ENCODE measurements around the gene CALR. TPM values are rescaled to one million over a fixed set of nuclear protein-coding genes. Genes with fewer than 3 reads are reported as not detected.
"Not testable (repeated sequence)": the region's sequence is repeated elsewhere in the genome, so short reads cannot be mapped to it uniquely, and the experiment has no call there.

Gene CALR
- polyA plus RNA-seq, 6 donors from 2014 or later, result 97.4 to 189 (median 155) TPM

- H3K36me3 Mint-ChIP-seq, result no peaks in the 10 kb centered on the region
- peaks cover 0 to 12% (median 8%) of the 10 kb centered on the region in 3 donors for H3K27me3 Mint-ChIP-seq
- no peaks in the 10 kb centered on the region for H3K9me3 Mint-ChIP-seq
- DNase-seq (peak; percentile 78), ATAC-seq (ENCODE audit: low read depth in 2 of 2) (peak; percentile 92 to 93)
- H3K4me1 Mint-ChIP-seq, result peaks cover 8 to 12% (median 8%) of the 10 kb centered on the region in 3 donors
- peak overlapping the region; percentile 79 to 99 (median 95) for H3K4me3 Mint-ChIP-seq
- H3K27ac Mint-ChIP-seq, result peak overlapping the region; percentile 31 to 93 (median 87)
Measured at GRCh38 chr19:12965017-12965811, 26.8 kb downstream of the CALR start.

DNA sequence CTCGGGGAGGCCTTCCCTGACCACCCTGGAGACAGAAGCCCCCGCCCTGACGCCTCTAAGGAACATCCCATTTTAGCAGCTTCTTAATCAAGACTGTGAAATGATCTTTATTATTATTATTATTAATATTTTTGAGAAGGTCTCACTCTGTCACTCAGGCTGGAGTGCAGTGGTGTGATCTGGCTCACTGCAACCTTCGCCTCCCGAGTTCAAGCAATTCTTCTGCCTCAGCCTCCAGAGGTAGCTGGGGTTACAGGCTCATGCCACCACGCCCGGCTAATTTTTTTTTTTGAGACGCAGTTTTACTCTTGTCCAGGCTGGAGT is 27.4 kb downstream of the CALR start:
- no peaks in the 10 kb centered on the region for H3K9me3 Mint-ChIP-seq
- peak overlapping the region in 7 of 8 donors; percentile 58 to 96 (median 77) for H3K4me3 Mint-ChIP-seq
- H3K36me3 Mint-ChIP-seq, result no peaks in the 10 kb centered on the region
- ATAC-seq (ENCODE audit: low read depth in 2 of 2) (no peak), DNase-seq (no peak)
- H3K27ac Mint-ChIP-seq, result peak overlapping the region in 3 of 6 donors; percentile 42 to 87 (median 53)
- H3K27me3 Mint-ChIP-seq, result peaks cover 0 to 12% (median 8%) of the 10 kb centered on the region in 3 donors
- H3K4me1 Mint-ChIP-seq, result peaks cover 8 to 12% (median 8%) of the 10 kb centered on the region in 3 donors

GRCh38 chr19:12967907-12968306 is 29.5 kb downstream of the CALR start:
- H3K4me1 Mint-ChIP-seq, result peaks cover 8 to 12% (median 8%) of the 10 kb centered on the region in 3 donors
- H3K36me3 Mint-ChIP-seq, result no peaks in the 10 kb centered on the region
- H3K9me3 Mint-ChIP-seq, result no peaks in the 10 kb centered on the region
- no peak overlapping the region for H3K4me3 Mint-ChIP-seq
- H3K27me3 Mint-ChIP-seq, result peaks cover 0 to 6% (median 0%) of the 10 kb centered on the region in 3 donors
- DNase-seq, result no peak
- H3K27ac Mint-ChIP-seq, result no peak overlapping the region
- no peak for ATAC-seq (ENCODE audit: low read depth in 2 of 2)

DNA sequence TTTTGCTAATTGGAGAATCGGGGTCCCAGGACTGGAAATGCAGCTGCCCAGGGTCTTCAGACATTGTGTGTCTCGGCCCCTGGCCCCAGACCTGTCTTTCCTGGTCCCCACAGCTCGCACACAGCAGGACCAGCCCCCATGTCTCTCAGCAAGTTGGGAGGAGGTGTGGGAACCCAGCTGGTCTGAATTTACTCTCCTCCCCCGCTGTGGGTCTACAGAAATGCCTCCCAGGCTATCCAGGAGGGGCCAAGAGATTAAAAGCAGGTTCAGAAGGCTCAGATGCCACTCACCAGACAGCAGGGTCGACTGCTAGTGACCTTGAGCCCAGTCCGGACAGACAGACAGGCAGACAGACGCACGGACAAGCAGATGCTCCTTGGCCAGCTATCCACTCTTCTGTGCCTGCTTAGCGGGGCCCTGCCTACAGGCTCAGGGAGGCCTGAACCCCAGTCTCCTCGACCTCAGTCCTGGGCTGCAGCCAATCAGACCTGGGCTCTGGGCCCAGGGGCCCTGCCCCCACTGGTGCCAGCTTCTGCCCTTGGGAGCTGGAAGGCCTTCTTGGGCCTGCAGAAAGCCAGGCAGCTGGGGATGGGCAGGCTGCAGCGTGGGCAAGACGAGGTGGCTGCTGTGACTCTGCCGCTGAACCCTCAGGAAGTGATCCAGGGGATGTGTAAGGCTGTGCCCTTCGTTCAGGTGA is 31.0 kb downstream of the CALR start, which contains the start of gene DAND5:
DAND5 (plus strand) TSS at position 285 of the 697 bp plus-strand sequence; CDS start at position 370, 85 bp downstream.
- H3K4me3 Mint-ChIP-seq, result peak within 1 kb of the TSS in 2 of 8 donors; percentile 5 to 39
- ATAC-seq (ENCODE audit: low read depth in 2 of 2) (no peak), DNase-seq (no peak)
- H3K9me3 Mint-ChIP-seq, result no peaks in the 10 kb centered on the region
- H3K27ac Mint-ChIP-seq, result no peak within 1 kb of the TSS
- H3K27me3 Mint-ChIP-seq, result no peaks in the 10 kb centered on the region
- peaks cover 8 to 12% (median 8%) of the 10 kb centered on the region in 3 donors for H3K4me1 Mint-ChIP-seq
- no peaks in the 10 kb centered on the region for H3K36me3 Mint-ChIP-seq

- no peaks in the 10 kb centered on the region for H3K27me3 Mint-ChIP-seq
- H3K9me3 Mint-ChIP-seq, result no peaks in the 10 kb centered on the region
- H3K27ac Mint-ChIP-seq, result peak overlapping the region in 1 of 6 donors; percentile 32
- peak overlapping the region in 1 of 8 donors; percentile 39 for H3K4me3 Mint-ChIP-seq
- DNase-seq, result no peak
- no peaks in the 10 kb centered on the region for H3K36me3 Mint-ChIP-seq
- peaks cover 3 to 6% (median 3%) of the 10 kb centered on the region in 3 donors for H3K4me1 Mint-ChIP-seq
- ATAC-seq (ENCODE audit: low read depth in 2 of 2), result no peak
Measured at GRCh38 chr19:12970070-12970820, 31.8 kb downstream of the CALR start.

GRCh38 chr19:12973236-12973635 is 34.8 kb downstream of the CALR start:
- Mint-ChIP-seq H3K27ac (peak overlapping the region in 1 of 6 donors; percentile 61), H3K27me3 (peaks cover 6 to 14% (median 13%) of the 10 kb centered on the region in 3 donors), H3K36me3 (peaks cover 0 to 4% of the 10 kb centered on the region in 2 donors), H3K4me1 (peaks cover 6 to 8% (median 7%) of the 10 kb centered on the region in 3 donors), H3K4me3 (no peak overlapping the region), H3K9me3 (no peaks in the 10 kb centered on the region)
- DNase-seq (no peak), ATAC-seq (ENCODE audit: low read depth in 2 of 2) (no peak)

DNA sequence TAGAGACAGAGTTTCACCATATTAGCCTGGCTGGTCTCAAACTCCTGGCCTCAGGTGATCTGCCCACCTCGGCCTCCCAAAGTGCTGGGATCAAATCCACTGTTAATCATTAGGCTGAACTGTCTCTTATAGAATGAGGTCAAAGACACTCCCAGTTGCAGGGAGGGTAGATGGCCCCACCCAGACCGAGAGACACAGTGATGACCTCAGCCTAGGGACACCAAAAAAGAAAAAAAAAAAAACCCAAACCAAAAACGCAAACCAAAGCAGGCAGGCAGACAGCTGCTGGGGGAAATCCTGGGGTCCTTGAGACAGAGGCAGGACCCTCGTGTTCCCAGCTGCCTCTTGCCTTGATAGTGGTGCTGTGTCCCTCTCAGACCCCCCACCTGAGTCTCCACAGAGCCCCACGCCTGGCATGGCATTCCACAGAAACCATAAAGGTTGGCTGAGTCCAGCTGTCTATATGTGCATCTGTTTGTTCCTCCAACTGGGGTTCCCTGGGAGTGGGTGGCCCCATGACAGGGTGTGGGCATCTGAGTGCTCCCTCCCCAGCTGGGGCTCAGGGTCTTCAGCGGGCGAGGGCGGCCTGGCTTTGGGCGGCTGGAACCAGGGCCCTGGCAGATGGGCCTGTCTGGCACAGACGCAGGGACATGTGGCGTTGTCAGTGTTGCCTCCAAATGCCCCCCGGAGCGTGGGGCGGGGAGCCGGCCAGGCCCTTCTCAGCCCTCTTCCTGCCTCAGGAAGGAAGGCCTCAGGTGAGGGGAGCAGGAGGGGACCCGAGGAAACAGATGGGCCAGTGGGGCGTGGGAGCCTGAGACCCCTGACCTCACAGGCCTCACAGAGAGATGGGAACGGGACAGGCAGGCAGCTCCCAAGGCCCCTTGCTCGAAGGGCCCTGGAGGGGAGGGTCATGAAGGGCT is 36.2 kb downstream of the CALR start:
- H3K4me1 Mint-ChIP-seq, result peaks cover 7 to 10% (median 8%) of the 10 kb centered on the region in 3 donors
- peak overlapping the region in 1 of 8 donors; percentile 63 for H3K4me3 Mint-ChIP-seq
- peaks cover 0 to 4% of the 10 kb centered on the region in 2 donors for H3K36me3 Mint-ChIP-seq
- H3K27ac Mint-ChIP-seq, result peak overlapping the region in 1 of 6 donors; percentile 71
- no peaks in the 10 kb centered on the region for H3K9me3 Mint-ChIP-seq
- peaks cover 6 to 14% (median 13%) of the 10 kb centered on the region in 3 donors for H3K27me3 Mint-ChIP-seq
- ATAC-seq (ENCODE audit: low read depth in 2 of 2) (no peak), DNase-seq (no peak)

DNA sequence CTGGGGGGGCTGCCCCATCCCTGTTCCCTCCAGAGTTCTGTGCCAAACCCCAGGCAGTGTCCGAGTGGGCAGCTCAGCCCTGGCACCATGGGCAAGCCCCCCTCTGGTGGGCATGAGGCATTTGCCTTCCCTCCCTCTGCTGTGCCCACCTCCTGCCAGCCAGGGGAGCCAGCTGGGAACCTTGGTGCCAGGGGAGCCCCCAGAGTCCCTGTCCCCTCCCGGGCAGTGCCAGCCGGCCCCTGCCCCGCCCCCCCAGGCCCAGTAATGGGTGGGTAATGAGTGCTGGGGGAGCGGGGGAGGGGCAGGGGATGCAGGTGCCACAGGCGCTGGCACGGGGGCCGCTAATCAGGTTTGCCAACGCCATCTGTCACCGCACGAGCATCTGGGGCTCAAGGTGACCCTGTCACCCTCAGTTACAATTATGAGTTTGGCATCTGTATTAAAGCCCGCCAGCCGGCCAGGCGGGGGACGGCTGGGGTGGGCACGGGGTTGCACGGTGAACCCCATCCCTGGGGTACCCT is 36.9 kb downstream of the CALR start:
- DNase-seq (no peak), ATAC-seq (ENCODE audit: low read depth in 2 of 2) (no peak)
- Mint-ChIP-seq H3K4me3 (no peak overlapping the region), H3K4me1 (peaks cover 8 to 16% (median 11%) of the 10 kb centered on the region in 3 donors), H3K27me3 (peaks cover 6 to 14% (median 13%) of the 10 kb centered on the region in 3 donors), H3K9me3 (no peaks in the 10 kb centered on the region), H3K36me3 (peaks cover 0 to 4% of the 10 kb centered on the region in 2 donors), H3K27ac (no peak overlapping the region)

GRCh38 chr19:12976109-12976508 is 37.7 kb downstream of the CALR start:
- not testable (repeated sequence) for DNase-seq; H3K36me3 Mint-ChIP-seq; H3K27ac Mint-ChIP-seq; H3K4me3 Mint-ChIP-seq; H3K9me3 Mint-ChIP-seq; ATAC-seq (ENCODE audit: low read depth in 2 of 2)
- H3K27me3 Mint-ChIP-seq, result peaks cover 6 to 14% (median 13%) of the 10 kb centered on the region in 3 donors
- peaks cover 8 to 19% (median 11%) of the 10 kb centered on the region in 3 donors for H3K4me1 Mint-ChIP-seq

- no peak for ATAC-seq (ENCODE audit: low read depth in 2 of 2)
- H3K4me1 Mint-ChIP-seq, result peaks cover 8 to 23% (median 14%) of the 10 kb centered on the region in 3 donors
- H3K27ac Mint-ChIP-seq, result peak overlapping the region in 2 of 6 donors; percentile 9 to 77
- peaks cover 0 to 4% of the 10 kb centered on the region in 2 donors for H3K36me3 Mint-ChIP-seq
- DNase-seq, result no peak
- peaks cover 6 to 14% (median 13%) of the 10 kb centered on the region in 3 donors for H3K27me3 Mint-ChIP-seq
- H3K4me3 Mint-ChIP-seq, result peak overlapping the region in 1 of 8 donors; percentile 15
- H3K9me3 Mint-ChIP-seq, result no peaks in the 10 kb centered on the region
Measured at GRCh38 chr19:12979974-12980373, 41.6 kb downstream of the CALR start.

GRCh38 chr19:12982648-12983047 is 44.2 kb downstream of the CALR start:
- Mint-ChIP-seq H3K4me3 (no peak overlapping the region), H3K27ac (no peak overlapping the region), H3K9me3 (no peaks in the 10 kb centered on the region), H3K36me3 (peaks cover 0 to 4% of the 10 kb centered on the region in 2 donors), H3K4me1 (peaks cover 6 to 31% (median 19%) of the 10 kb centered on the region in 3 donors), H3K27me3 (peaks cover 5 to 13% (median 11%) of the 10 kb centered on the region in 3 donors)
- ATAC-seq (ENCODE audit: low read depth in 2 of 2), result no peak
- no peak for DNase-seq

GRCh38 chr19:12983091-12983490 is 44.7 kb downstream of the CALR start:
- ATAC-seq (ENCODE audit: low read depth in 2 of 2) (no peak), DNase-seq (no peak)
- Mint-ChIP-seq H3K4me1 (peaks cover 1 to 26% (median 15%) of the 10 kb centered on the region in 3 donors), H3K9me3 (no peaks in the 10 kb centered on the region), H3K36me3 (no peaks in the 10 kb centered on the region), H3K4me3 (no peak overlapping the region), H3K27me3 (peaks cover under 1 to 8% (median 7%) of the 10 kb centered on the region in 3 donors), H3K27ac (no peak overlapping the region)
